Left ventricle myocardium inferior (tissue), 1 donor: Measurements from ENCODE around the gene CCDC157. TPM values are rescaled to one million over a fixed set of nuclear protein-coding genes. Genes with fewer than 3 reads are reported as not detected.

Source experiments
- DNase-seq: peaks from one replicate; pipeline ENCODE4 v3.0.0-alpha.2; 2020
- H3K27ac ChIP-seq: fragments of 200-600 bp; replicated peaks from 2 replicates; pipeline ENCODE4 v1.8.0; 2021
- H3K27me3 ChIP-seq: fragments of 200-600 bp; 2 replicates; pipeline ENCODE4 v1.8.0; 2021; ENCODE audit warnings: low read depth
- H3K36me3 ChIP-seq: fragments of 200-600 bp; 2 replicates; pipeline ENCODE4 v1.8.0; 2021
- H3K4me1 ChIP-seq: fragments of 200-600 bp; 2 replicates; pipeline ENCODE4 v1.8.0; 2021
- H3K4me3 ChIP-seq: fragments of 200-600 bp; 2 replicates; pipeline ENCODE4 v1.8.0; 2021; ENCODE audit warnings: mild to moderate bottlenecking, moderate library complexity
- H3K9me3 ChIP-seq: fragments of 200-600 bp; replicated peaks from 2 replicates; pipeline ENCODE4 v1.8.0; 2021
- CTCF ChIP-seq: fragments of 200-600 bp; IDR thresholded peaks from 2 replicates; pipeline ENCODE4 v1.8.0; 2021; ENCODE audit warnings: antibody characterized with exemption, mild to moderate bottlenecking, borderline replicate concordance
- intact Hi-C: fragments of 100-400 bp; cut with micrococcal nuclease; formaldehyde crosslinking; loops from one replicate; pipeline ENCODE4 v1.11.0; 2022
- total RNA-seq: library from RNA; stranded (reverse); fragmentation: NEBNext Ultra II Directional; extraction: Animal tissue kit (Norgen Biotek cat#: 25700); gene quantifications from one replicate; pipeline ENCODE4 v1.2.1, GENCODE V29; 2021
- donor health status: DM: no; HTN: yes; CAD: no; lungs with severe emphysema.

Gene CCDC157
- total RNA-seq, 1 donor from 2014 or later, result 0.58 TPM

GRCh38 chr22:30317778-30318177 lies 39.0 kb upstream of the CCDC157 start:
- H3K9me3 ChIP-seq, result no peaks in the 10 kb centered on the region
- H3K27ac ChIP-seq, result peak overlapping the region; percentile 75
- no peaks in the 10 kb centered on the region for H3K27me3 ChIP-seq
- H3K4me1 ChIP-seq, result peaks cover 98% of the 10 kb centered on the region
- TF ChIP-seq CTCF, result no peak
- no peak overlapping the region for H3K4me3 ChIP-seq
- DNase-seq, result no peak
- intact Hi-C loops, result no loop called here
- H3K36me3 ChIP-seq, result no peaks in the 10 kb centered on the region

- Histone ChIP-seq H3K4me1 (peaks cover 100% of the 10 kb centered on the region), H3K27ac (peak overlapping the region; percentile 75), H3K36me3 (no peaks in the 10 kb centered on the region), H3K4me3 (no peak overlapping the region), H3K9me3 (no peaks in the 10 kb centered on the region), H3K27me3 (no peaks in the 10 kb centered on the region)
- intact Hi-C loops, result no loop called here
- peak; percentile 23 for TF ChIP-seq CTCF
- peak; percentile 11 for DNase-seq
Measured at GRCh38 chr22:30318799-30319419, 37.9 kb upstream of the CCDC157 start.

GRCh38 chr22:30320021-30320556 lies 36.7 kb upstream of the CCDC157 start:
- no peak for TF ChIP-seq CTCF
- intact Hi-C loops, result no loop called here
- H3K4me3 ChIP-seq, result no peak overlapping the region
- H3K36me3 ChIP-seq, result no peaks in the 10 kb centered on the region
- H3K4me1 ChIP-seq, result peaks cover 100% of the 10 kb centered on the region
- peak; percentile 11 for DNase-seq
- no peaks in the 10 kb centered on the region for H3K9me3 ChIP-seq
- no peaks in the 10 kb centered on the region for H3K27me3 ChIP-seq
- H3K27ac ChIP-seq, result peak overlapping the region; percentile 75

- no peak overlapping the region for H3K4me3 ChIP-seq
- H3K9me3 ChIP-seq, result no peaks in the 10 kb centered on the region
- peaks cover 100% of the 10 kb centered on the region for H3K4me1 ChIP-seq
- H3K27me3 ChIP-seq, result no peaks in the 10 kb centered on the region
- no peak for TF ChIP-seq CTCF
- peak overlapping the region; percentile 75 for H3K27ac ChIP-seq
- DNase-seq, result no peak
- intact Hi-C loops, result no loop called here
- H3K36me3 ChIP-seq, result no peaks in the 10 kb centered on the region
Measured at GRCh38 chr22:30321461-30321860, 35.3 kb upstream of the CCDC157 start.

- no peak for TF ChIP-seq CTCF
- H3K27ac ChIP-seq, result peak overlapping the region; percentile 93
Measured at GRCh38 chr22:30323246-30323645, 33.6 kb upstream of the CCDC157 start.

More at GRCh38 chr22:30323246-30323645, 33.6 kb upstream of the CCDC157 start:
- Histone ChIP-seq H3K27me3 (no peaks in the 10 kb centered on the region), H3K9me3 (no peaks in the 10 kb centered on the region), H3K4me1 (peaks cover 93% of the 10 kb centered on the region), H3K4me3 (no peak overlapping the region), H3K36me3 (no peaks in the 10 kb centered on the region)
- DNase-seq, result no peak
- intact Hi-C loops, result no loop called here
